VCaP (cell line): Measurements from ENCODE around the gene DES.

Experiments used
- H3K27ac ChIP-seq: fragments of 450-650 bp; 2 replicates; pipeline ENCODE4 v1.5.1; 2017
- CTCF ChIP-seq: fragments of 450-650 bp; conservative IDR thresholded peaks from 2 replicates; pipeline ENCODE4 v1.5.1; 2017; ENCODE audit warnings: mild to moderate bottlenecking, moderate library complexity

DES gene

GRCh38 chr2:219416938-219417337, 1.2 kb upstream of the DES start:
- no peak for TF ChIP-seq CTCF
- no peak overlapping the region for H3K27ac ChIP-seq

- no peak overlapping the region for H3K27ac ChIP-seq
- no peak for TF ChIP-seq CTCF
Observed at GRCh38 chr2:219417374-219417773, 803 bp upstream of the DES start.

- no peak for TF ChIP-seq CTCF
- H3K27ac ChIP-seq: no peak overlapping the region
Observed at GRCh38 chr2:219419012-219419324, 791 bp downstream of the DES start.

- no peak overlapping the region for H3K27ac ChIP-seq
- no peak for TF ChIP-seq CTCF
Observed at GRCh38 chr2:219419331-219420197, 1.4 kb downstream of the DES start.

- H3K27ac ChIP-seq: no peak overlapping the region
- TF ChIP-seq CTCF: no peak
Observed at GRCh38 chr2:219420687-219421086, 2.5 kb downstream of the DES start.

- TF ChIP-seq CTCF: no peak
- no peak overlapping the region for H3K27ac ChIP-seq
Observed at GRCh38 chr2:219421323-219421722, 3.1 kb downstream of the DES start.

- no peak overlapping the region for H3K27ac ChIP-seq
- TF ChIP-seq CTCF: no peak
Observed at GRCh38 chr2:219422952-219423534, 4.9 kb downstream of the DES start.
